NCI-H748 (cell line): ENCODE data around the gene HDAC9.

Experiments used
- DNase-seq: peaks from one replicate; lab custom pipeline; 2025; ENCODE audit not compliant: unreplicated experiment; lab: John Stamatoyannopoulos, UW

Gene HDAC9

DNA sequence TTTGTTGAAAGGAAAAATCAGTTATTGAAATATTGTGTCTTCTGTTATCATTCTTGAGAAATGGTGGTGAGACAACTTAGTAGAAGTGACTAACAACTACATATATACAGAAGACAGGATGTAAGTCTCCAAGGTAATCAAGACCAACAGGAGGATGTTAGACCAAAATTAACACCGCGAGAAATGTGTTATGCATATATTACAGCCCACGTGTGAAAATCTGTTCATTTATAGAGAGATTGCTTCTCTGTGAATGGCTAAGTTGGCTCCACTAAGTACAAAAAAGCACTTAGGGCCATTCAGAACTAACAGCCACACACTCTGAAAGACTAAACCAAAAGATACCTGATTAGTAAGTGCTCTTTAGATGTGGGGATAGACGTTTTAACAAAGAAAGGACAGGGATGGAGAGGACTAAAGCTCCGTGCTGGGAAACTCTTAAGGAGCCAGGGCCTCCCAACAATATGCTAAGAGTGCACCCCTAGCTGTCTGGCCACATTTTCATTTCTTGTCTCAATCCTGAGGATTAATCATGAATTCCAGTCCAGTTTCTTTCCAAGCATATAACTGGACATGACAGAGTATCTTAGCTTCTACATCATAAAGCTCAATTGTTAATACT is 26.5 kb downstream of the HDAC9 start:
- DNase-seq = no peak

DNA sequence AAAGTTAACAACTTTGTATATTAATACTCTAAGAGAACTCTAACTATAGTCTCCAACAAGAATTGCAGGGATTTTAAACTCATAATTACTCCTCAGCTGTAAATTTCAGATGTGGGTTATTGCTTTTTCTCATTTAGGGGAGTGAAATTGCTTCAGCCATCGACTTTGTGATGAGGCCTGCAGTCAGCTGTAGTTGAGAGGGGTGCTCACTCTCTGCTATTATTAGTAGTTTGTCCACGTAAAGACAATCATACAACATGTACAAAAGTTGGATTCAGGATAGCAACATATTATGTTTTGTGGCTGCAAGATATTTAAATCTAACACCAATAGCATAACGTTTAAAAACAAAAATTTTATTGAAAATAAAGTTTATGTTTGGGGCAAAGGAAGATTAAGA is 28.7 kb downstream of the HDAC9 start:
- no peak for DNase-seq

DNA sequence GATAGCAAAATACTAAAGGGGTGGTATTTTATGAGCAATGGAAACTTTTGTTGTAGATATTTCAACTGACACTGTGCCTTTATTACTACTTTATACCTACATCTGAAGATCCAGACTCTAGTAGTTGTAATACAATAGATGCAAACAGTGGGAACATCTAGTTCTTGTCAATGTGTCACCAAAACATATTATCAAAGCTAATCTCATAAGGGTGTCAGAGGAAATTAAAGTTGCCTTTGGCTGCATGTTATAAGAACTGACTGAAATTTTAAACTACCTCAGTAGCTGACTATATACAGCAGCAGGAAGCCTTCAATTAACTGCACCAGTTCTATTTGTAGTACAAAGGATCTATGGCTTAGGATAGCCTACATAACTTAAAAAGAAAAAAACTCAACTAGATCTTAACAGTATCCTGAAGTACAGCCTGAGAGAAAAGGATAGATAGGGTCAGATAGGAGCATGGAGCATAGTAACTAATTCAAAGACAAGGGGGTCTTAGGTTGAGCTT is 30.9 kb downstream of the HDAC9 start:
- DNase-seq = no peak

DNA sequence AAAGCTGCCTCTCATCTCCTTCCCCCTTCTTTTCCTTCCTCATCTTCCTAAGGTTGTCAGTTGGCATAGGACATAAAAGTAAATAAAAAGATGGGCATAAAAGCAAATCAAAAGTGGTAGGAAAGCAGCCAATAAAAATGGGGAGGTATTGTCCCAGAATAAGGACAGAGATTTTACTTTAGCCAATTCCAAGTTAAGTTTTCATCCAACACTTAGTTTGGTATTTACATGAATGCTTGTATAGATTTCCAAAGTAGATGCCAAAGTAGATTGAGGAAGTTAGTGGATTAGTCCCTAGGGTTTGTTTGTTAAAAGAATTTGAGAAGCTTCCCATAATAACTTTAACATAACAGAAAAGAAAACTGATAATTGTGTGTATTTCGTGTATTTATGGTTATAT is 33.7 kb downstream of the HDAC9 start:
- no peak for DNase-seq

DNA sequence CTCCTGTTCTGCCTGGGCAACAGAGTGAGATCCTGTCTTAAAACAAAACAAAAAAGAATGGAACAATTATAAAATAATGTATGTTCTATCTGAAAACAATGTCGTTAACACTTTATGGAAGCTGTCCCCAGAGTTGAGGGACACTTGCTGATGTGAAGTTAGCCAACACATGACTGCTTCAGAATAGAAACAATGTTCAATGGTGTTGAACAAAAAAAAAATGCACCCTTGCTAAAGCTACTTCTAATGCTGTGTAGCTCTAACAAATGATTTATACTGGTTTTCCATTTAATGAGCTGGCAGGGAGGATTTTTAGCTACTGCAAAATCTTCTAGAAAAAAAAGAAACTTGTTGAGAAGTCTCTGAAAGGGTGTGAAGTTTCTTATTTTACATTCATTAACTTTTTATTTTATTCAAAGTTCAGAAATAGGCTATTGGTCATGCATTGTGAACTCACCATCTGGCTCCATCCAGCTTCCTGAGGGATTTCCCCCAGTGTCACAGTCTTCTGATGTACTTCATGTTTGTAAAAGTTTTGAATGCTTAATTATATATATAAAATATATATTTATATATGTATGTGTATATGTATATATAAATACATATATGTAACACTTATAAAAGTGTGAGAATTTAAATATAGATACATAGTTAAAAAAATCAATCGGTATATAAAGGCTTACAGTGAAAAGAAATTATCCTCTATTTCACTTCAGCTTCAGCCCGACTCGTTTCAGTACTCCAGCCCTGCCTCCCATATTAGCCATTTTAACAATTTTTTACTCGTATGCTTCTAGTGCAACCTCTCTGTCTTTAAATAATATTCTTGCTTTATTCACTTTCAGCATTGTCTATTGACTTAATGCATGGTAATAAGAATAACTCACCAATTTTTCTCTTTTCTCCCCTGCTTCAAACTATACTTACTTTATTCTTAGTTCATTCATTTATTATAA is 35.0 kb downstream of the HDAC9 start:
- no peak for DNase-seq

DNA sequence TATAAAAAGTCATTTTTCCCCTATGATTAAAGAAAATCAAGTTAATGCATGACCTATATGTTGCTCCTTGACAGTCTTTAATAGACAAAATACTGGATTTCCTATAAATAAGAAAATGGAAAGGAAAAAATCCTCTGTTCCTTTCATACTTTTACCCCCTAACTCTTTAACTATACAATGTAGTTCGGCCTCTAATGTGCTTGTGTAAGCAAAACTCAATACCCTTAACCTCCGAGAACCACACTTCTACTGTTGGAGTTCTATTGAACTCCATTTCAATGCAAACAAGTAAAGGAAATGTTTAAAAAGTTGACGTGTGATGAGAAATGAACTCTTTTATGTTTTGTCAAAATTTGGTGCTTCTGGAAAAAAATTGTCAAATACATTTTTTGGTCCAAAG is 36.0 kb downstream of the HDAC9 start:
- DNase-seq = no peak

DNA sequence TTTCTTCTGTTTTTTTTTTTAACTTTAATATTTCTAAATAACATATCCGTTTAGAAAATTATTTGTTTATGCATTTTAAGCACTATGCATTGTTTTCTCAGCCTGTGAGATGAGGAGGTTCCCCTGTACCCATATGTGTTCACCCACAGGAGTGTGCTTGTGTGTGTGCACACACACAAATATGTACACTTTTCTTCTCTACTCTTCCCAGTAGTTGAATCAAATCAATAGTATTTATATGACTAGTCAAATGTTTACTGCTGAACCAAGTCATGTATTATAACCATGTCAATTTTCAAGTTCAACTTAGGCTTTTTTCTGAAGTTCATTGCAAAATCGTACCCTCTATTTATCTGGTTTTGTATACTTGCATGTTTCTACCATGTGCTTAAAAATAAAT is 37.3 kb downstream of the HDAC9 start:
- DNase-seq = no peak

DNA sequence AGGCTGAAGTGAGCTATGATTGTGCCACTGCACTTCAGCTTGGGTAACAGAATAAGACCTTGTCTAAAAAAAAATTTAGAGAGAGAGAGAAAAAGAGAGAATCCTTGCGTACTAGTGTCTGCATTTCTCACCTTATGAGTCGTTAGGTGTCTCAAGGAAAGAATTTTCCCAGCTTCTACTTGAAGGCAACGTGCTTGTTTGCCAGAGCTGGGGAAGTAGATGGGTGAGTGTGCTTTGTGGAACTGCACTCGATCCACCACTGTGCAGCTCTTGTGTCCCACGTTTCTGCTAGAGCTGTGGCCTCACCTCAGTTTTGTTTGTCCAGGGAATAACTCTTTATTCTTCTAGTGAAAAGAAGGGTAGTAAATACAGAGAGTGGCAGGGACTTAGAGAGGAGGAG is 38.9 kb downstream of the HDAC9 start:
- no peak for DNase-seq

DNA sequence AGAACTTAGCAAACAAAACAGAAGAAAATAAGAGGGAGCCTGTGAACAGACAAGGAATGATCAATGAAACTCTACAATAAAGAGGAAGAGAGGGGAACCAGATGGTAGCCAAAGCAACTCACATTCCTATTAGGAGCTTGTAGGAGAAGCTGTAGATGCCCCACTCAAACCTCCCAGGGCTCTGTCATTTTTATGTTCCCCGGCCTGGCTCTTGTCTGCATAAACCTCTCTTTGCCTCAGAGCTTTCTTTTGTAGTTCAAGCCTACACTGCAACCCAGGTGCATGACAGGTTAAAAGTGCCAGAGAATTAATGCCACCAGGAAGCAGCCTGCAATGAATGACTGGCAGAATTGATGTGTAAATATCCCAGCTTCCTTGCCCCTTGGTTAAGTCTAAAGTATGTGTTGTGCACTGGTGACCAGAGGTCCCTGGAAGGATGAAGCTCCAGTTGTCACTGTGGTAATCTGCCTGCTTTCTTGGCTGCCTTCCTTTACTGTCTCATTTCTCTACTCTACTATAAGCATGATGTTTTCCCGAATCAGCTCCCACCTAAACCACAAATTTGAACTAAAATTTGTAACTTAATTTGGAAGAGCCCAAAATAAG is 40.4 kb downstream of the HDAC9 start:
- DNase-seq = no peak

DNA sequence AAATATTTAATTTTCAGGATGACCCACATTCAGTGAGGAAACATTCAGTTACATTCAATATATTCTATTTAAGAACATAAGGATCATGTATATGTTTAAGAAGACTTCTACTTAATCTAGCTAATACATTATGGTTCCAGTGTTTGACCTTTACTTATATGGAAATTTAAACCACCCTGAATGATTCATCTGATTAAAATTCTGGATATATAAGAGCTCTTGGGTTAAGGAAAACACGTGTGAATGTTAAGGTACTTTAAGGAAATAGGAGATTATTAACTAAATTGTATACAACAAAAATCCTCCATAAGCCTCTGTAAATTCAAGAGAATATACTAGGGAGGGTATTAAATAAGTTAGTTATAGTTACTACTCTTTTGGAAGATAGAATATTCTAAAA is 40.9 kb downstream of the HDAC9 start:
- no peak for DNase-seq

DNA sequence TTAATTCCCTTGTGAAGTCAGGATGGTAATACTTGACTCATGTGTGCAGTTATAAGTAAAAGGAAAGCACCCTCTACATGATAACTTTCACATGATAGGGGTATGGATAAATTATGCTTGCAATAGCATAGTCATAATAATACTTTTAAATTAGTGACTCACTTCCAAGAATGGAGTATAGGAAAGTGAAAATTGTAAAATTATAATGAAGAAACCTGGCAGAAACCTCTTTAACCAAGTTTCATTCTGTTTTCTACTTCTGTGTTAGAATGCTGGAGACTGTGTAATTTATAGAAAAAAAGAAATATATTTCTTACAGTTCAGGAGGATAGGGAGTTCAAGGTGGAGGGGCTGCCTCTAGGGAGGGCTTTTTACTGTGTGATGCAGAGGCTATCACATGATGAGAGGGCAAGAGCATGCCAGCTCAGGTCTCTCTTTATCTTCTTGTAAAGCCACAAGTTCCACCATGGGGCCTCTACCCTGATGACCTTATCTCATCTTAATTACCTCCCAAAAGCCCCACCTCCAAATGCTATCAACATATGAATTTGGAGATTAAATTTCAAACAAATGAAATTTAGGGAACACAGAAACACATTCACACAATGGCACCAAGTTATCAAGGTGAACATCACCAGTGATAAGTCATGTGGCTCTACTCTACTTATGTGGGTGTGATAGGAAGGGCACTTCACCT is 43.2 kb downstream of the HDAC9 start:
- DNase-seq = no peak

DNA sequence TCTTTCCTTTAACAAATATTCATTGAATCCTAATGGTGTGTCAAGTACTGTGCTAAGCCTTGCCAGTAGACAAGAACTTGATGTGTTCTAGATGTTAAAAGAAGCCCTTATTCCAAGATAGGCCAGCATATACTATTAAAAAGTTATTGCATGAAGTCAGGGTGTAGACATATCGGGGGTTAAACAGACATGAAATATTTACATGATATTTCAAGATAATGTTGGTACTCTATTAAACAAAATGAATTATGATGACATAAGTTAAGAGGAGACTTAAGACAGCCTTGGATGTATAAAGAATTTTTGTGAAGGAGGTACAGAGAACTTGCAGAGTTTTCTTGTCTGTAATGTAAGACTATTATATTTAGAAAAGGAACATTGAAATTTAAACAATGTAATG is 44.8 kb downstream of the HDAC9 start:
- no peak for DNase-seq

DNA sequence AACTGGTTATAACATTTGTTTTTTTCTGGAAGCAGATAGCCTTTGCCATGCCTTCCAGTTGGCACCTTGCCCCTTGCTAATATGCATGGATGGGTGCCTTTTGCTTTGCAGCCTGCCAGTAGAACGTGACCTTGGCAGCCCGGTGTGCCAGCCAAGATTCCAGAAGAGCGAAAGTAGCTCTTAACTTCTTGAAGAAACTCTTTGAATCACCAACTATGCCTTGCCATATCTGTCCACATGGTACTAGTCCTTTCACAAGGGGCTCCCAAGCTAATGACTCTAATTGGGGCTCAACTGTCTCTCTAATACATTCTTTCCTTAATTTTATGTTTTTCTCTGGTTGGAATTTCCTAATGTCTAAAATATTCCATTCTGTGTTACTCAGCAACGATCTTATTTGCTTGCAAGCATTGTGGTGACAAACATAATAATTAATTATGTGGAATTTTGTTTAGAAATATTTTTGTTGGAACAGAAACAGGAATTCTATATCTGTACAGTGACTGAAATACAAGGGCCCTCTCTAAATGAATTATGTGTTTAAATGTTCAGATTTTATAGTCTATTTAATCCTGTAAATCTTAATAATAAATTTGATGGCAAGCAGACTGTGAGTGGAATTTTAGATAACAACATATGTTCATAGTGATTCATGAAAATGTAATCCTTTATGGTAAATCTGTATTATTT is 45.8 kb downstream of the HDAC9 start:
- DNase-seq = no peak

DNA sequence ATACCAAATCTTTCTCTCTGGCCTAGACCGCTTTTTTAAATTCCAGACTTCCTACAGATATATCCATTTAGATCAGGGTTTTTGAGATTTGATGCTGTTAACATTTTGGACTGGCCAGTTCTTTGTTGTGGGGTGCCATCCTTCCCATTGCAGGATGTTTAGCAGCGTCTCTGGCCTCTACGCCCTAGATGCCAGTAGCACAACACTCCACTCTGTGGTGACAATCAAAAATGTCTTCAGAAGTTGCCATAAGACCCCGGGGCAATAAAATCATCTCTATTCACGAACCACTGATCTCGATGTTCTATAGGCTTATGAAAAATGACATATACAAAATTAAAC is 46.3 kb downstream of the HDAC9 start:
- no peak for DNase-seq

DNA sequence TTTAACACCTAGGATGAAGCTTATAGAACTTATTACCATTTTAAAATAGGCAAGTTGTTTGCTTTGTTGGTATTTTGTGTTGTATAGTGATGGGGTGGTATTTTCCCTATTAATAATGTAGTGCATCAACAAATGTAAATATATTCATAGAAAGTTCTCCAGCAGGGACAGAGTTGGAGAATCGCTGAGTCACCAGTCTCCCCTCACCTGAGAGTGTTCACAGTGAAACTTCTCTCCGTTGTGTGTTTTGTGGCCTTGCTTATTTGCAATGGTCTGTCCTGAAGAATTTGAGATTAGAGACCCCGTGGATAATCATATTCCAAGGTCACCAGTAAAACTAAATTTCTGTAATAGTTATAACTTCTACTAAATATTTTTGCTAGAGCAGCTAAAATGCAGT is 51.0 kb downstream of the HDAC9 start:
- no peak for DNase-seq

DNA sequence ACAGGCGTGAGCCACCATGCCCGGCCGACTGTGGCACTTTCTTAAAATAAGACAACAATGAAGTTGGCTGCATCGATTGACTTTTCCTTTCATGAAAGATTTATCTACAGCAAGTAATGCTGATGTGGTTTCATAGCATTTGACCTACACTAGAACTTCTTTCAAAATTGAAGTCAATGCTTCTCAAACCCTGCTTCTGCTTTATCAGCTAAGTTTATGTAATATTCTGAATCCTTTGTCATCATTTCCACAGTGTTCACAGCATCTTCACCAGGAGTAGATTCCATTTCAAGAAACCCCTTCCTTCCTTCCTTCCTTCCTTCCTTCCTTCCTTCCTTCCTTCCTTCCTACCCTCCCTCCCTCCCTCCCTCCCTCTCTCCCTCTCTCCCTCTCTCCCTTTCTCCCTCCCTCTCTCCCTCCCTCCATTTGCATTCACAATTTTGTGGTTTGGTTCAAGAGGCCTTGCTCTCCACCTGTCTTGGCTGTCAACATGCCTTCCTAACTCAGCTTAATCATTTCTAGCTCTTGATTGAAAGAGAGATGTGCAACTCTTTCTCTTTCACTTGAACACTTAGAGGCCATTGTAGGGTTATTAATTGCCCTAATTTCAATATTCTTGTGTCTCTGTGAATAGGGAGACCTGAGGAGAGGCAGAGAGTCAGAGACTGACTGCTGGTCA is 52.1 kb downstream of the HDAC9 start:
- no peak for DNase-seq

DNA sequence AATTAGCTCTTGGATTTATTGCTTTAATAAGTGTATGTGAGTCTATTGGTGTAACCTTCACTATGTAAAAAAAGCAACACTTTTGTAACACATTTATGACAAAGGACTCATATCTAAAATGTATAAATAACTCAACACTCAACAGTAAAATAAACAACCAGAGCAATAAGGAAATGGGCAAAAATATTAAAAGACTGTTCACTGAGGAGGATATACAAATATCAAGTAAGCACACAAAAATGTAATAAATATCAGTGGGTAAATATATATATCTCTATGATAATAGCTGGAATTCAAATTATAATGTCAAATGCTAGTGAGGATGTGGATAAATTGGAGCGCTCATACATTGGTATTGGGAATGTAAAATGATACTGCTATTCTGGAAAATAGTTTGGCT is 53.0 kb downstream of the HDAC9 start:
- no peak for DNase-seq

DNA sequence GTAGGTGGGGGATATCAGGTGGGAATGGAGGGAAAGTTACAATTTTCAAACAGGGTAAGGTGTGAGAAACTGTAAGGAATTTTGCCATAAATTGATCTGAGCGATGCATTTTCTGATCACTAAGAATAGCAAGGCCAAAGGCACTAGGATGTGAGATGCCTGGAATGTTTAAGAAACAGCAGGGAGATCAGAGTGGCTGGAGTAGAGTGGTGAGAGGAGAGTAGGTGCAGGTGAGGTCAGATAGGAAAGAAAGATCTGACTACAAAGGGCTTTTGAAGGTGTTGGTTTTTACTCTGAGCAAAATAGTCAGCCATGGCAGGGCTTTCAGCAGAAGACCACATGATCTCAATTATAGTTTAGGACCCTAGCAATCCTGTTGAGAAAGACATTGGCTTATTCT is 55.0 kb downstream of the HDAC9 start:
- no peak for DNase-seq

DNA sequence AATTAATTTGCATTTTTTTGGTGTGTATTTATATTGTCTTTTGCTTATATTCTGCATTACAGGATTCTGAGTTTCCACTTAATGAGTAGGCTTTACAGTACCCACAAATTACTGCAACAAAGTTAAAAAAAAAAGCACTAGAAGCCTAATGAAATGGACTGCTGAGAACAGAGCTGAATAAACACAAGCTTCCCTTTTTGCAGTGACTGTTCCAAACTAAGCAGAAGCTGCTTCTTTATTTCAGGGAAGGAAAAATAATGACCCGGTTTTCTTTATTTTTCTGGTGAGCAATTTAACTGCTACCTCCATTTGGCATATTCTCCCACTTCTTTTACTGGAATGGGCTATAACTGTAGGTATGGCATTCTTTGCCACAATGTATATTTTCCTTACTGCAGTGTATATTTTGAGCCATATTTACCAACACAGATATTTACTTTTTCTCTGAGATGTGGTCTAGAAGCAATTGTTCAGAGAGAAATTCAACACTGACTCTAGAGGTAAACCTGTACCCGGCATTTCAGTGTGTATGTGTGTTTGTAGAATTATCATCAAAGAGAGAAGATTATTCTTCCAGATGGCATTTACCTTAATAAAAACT is 56.9 kb downstream of the HDAC9 start:
- no peak for DNase-seq
